Keratinocyte (primary cell): ENCODE data around the gene AKR1A1. TPM values are rescaled to one million over a fixed set of nuclear protein-coding genes. Genes with fewer than 3 reads are reported as not detected.

Experiments used
- DNase-seq: peaks from one replicate; pipeline ENCODE4 v3.0.0-alpha.2; 2011; ENCODE audit warnings: low read depth, missing footprints, low spot score
- FAIRE-seq: peaks from 2 replicates; lab custom pipeline; 2011; peaks lifted over from hg19 to GRCh38; lab: Jason Lieb, UNC
- H2AFZ ChIP-seq: 2 replicates; pipeline ENCODE4 v1.6.0; 2012; ENCODE audit warnings: low read length, control low read depth, inconsistent platforms; ENCODE audit not compliant: control insufficient read depth
- H3K27ac ChIP-seq: 2 replicates; pipeline ENCODE4 v1.5.1; 2011; ENCODE audit warnings: low read length; ENCODE audit not compliant: control insufficient read depth, insufficient read depth
- H3K27me3 ChIP-seq: 3 replicates; pipeline ENCODE4 v1.6.0; 2011; ENCODE audit warnings: low read length; ENCODE audit not compliant: control insufficient read depth, insufficient read depth; ENCODE audit errors: extremely low read depth
- H3K36me3 ChIP-seq, 2 experiments: 2 replicates in 1 of 2; 3 replicates in 1 of 2; pipeline ENCODE4 v1.5.1; 2011; ENCODE audit warnings: low read length in 2 of 2, mild to moderate bottlenecking in 1 of 2; ENCODE audit not compliant: control insufficient read depth in 2 of 2, insufficient read depth in 2 of 2; ENCODE audit errors: extremely low read depth in 1 of 2
- H3K4me1 ChIP-seq: 3 replicates; pipeline ENCODE4 v1.5.1; 2011; ENCODE audit warnings: low read length; ENCODE audit not compliant: control insufficient read depth, insufficient read depth; ENCODE audit errors: extremely low read depth
- H3K4me2 ChIP-seq: 3 replicates; pipeline ENCODE4 v1.6.0; 2011; ENCODE audit warnings: low read depth, low read length; ENCODE audit not compliant: control insufficient read depth, insufficient read depth; ENCODE audit errors: extremely low read depth
- H3K4me3 ChIP-seq, 3 experiments: fragments of 200-600 bp in 1 of 3; sonication (generic) in 1 of 3; 2 replicates in 2 of 3; 3 replicates in 1 of 3; pipeline ENCODE4 v1.5.1; 2011 to 2016; ENCODE audit warnings: low read length in 3 of 3, mild to moderate bottlenecking in 3 of 3, control low read depth in 2 of 3, inconsistent platforms in 1 of 3, low read depth in 1 of 3, mixed read lengths in 1 of 3, mixed run types in 1 of 3, moderate library complexity in 1 of 3; ENCODE audit not compliant: control insufficient read depth in 2 of 3, insufficient read depth in 2 of 3; ENCODE audit errors: extremely low read depth in 1 of 3
- H3K79me2 ChIP-seq: 2 replicates; pipeline ENCODE4 v1.6.0; 2012; ENCODE audit warnings: low read length; ENCODE audit not compliant: control insufficient read depth, insufficient read depth
- H3K9ac ChIP-seq: 3 replicates; pipeline ENCODE4 v1.6.0; 2011; ENCODE audit warnings: low read length; ENCODE audit not compliant: control insufficient read depth, insufficient read depth; ENCODE audit errors: extremely low read depth
- H3K9me1 ChIP-seq: 3 replicates; pipeline ENCODE4 v1.6.0; 2011; ENCODE audit warnings: low read length; ENCODE audit not compliant: control insufficient read depth, insufficient read depth; ENCODE audit errors: extremely low read depth
- H3K9me3 ChIP-seq: 2 replicates; pipeline ENCODE4 v1.5.1; 2012; ENCODE audit warnings: low read depth, low read length; ENCODE audit not compliant: control insufficient read depth
- H4K20me1 ChIP-seq: 3 replicates; pipeline ENCODE4 v1.6.0; 2011; ENCODE audit warnings: low read length; ENCODE audit not compliant: control insufficient read depth, insufficient read depth; ENCODE audit errors: extremely low read depth
- CTCF ChIP-seq, 3 experiments: IDR thresholded peaks in 1 of 3; conservative IDR thresholded peaks in 1 of 3; optimal IDR thresholded peaks in 1 of 3; 2 replicates in 2 of 3; 3 replicates in 1 of 3; pipeline versions ENCODE3 to v1.5.1; 2011; ENCODE audit warnings: low read length in 3 of 3, mild to moderate bottlenecking in 3 of 3, moderate library complexity in 2 of 3, control low read depth in 1 of 3, inconsistent platforms in 1 of 3; ENCODE audit not compliant: insufficient read depth in 2 of 3; ENCODE audit errors: extremely low read depth in 1 of 3
- EZH2 ChIP-seq: IDR thresholded peaks from one replicate; pipeline ENCODE4 v1.6.1; 2012; ENCODE audit warnings: inconsistent platforms, mild to moderate bottlenecking, low read length, moderate library complexity
- dilution Hi-C: fragments of 300-500 bp; cut with MboI; formaldehyde crosslinking; loops from one replicate; pipeline ENCODE4 v1.7.0; 2020; ENCODE audit warnings: low sequenced_read_pairs; ENCODE audit not compliant: extremely low pct_ligation_motif_present
- polyA plus RNA-seq, 5 experiments: library from polyadenylated mRNA; depleted of rRNA in 3 of 5; stranded (reverse) in 3 of 5; stranded (forward) in 1 of 5; unstranded in 1 of 5; fragments of >200 nt; gene quantifications; 1 replicate in 1 of 5; 2 replicates in 3 of 5; 3 replicates in 1 of 5; pipeline versions ENCODE4 v1.2.1 to v1.2.3, GENCODE V29; 2011 to 2012; ENCODE audit warnings: missing spikeins in 2 of 5, low read depth in 1 of 5, low replicate concordance in 1 of 5

Gene AKR1A1
- polyA plus RNA-seq, 1 donor (not counting 4 experiments of a cell fraction or from before 2014, with no cell fraction given) = 107 TPM

- peak; percentile 68 for DNase-seq
- Histone ChIP-seq H3K27ac (peak overlapping the region; percentile 85), H4K20me1 (no peaks in the 10 kb centered on the region), H3K36me3 (peaks cover 4 to 27% of the 10 kb centered on the region in 2 experiments), H3K4me3 (peak overlapping the region in 2 of 3 experiments; percentile 11 to 15), H3K79me2 (no peaks in the 10 kb centered on the region), H3K4me2 (peak overlapping the region; percentile 73), H3K9me3 (no peaks in the 10 kb centered on the region), H3K9me1 (no peaks in the 10 kb centered on the region), H3K27me3 (no peaks in the 10 kb centered on the region), H3K9ac (peak overlapping the region; percentile 64), H2AFZ (no peak overlapping the region), H3K4me1 (peaks cover 22% of the 10 kb centered on the region)
- no peak for TF ChIP-seq CTCF (optimal IDR thresholded peaks at IDR 0.05 in 1 of 3, IDR thresholded peaks at IDR 0.05 in 1 of 3, conservative IDR thresholded peaks at IDR 0.05 in 1 of 3; ENCODE audit: extremely low read depth in 1 of 3, insufficient read depth in 2 of 3, low read length in 3 of 3)
- no peak for TF ChIP-seq EZH2
- dilution Hi-C loops = no loop called here
- FAIRE-seq = peak; percentile 73
Observed at GRCh38 chr1:45612941-45613579, 62.4 kb downstream of the AKR1A1 start.

GRCh38 chr1:45615885-45616284 lies 65.3 kb downstream of the AKR1A1 start:
- dilution Hi-C loops = no loop called here
- peaks cover 10 to 20% of the 10 kb centered on the region in 2 experiments for H3K36me3 ChIP-seq
- no peak for FAIRE-seq

More at GRCh38 chr1:45615885-45616284, 65.3 kb downstream of the AKR1A1 start:
- H3K27ac ChIP-seq = no peak overlapping the region
- H3K4me1 ChIP-seq = peaks cover 22% of the 10 kb centered on the region
- DNase-seq = no peak
- H3K9ac ChIP-seq = no peak overlapping the region
- H3K9me1 ChIP-seq = no peaks in the 10 kb centered on the region
- no peak overlapping the region for H3K4me2 ChIP-seq
- no peak overlapping the region for H3K4me3 ChIP-seq
- no peaks in the 10 kb centered on the region for H3K9me3 ChIP-seq
- H2AFZ ChIP-seq = no peak overlapping the region
- H4K20me1 ChIP-seq = no peaks in the 10 kb centered on the region
- H3K27me3 ChIP-seq = no peaks in the 10 kb centered on the region
- no peak for TF ChIP-seq CTCF (optimal IDR thresholded peaks at IDR 0.05 in 1 of 3, IDR thresholded peaks at IDR 0.05 in 1 of 3, conservative IDR thresholded peaks at IDR 0.05 in 1 of 3; ENCODE audit: extremely low read depth in 1 of 3, insufficient read depth in 2 of 3, low read length in 3 of 3)
- no peak for TF ChIP-seq EZH2
- H3K79me2 ChIP-seq = no peaks in the 10 kb centered on the region
